Muscle layer of colon (tissue), 2 donors: ENCODE measurements around the gene EVC2.

Source experiments
- H3K27ac ChIP-seq: one replicate; pipeline ENCODE4 v1.7.0; 2013; ENCODE audit warnings: low read depth, mild to moderate bottlenecking, low read length, moderate library complexity
- H3K27me3 ChIP-seq, 2 donors: one replicate each; pipeline ENCODE4 v1.7.0; 2013; ENCODE audit warnings: low read length in 2 of 2, mild to moderate bottlenecking in 2 of 2; ENCODE audit not compliant: insufficient read depth in 2 of 2, control insufficient read depth in 1 of 2
- H3K36me3 ChIP-seq: one replicate; pipeline ENCODE4 v1.7.0; 2013; ENCODE audit warnings: mild to moderate bottlenecking, low read length; ENCODE audit not compliant: insufficient read depth
- H3K4me1 ChIP-seq: one replicate; pipeline ENCODE4 v1.7.0; 2013; ENCODE audit warnings: mild to moderate bottlenecking, low read length; ENCODE audit not compliant: insufficient read depth
- H3K4me3 ChIP-seq, 2 donors: one replicate each; pipeline ENCODE4 v1.7.0; 2013; ENCODE audit warnings: low read length in 2 of 2, low read depth in 1 of 2, mild to moderate bottlenecking in 1 of 2, moderate library complexity in 1 of 2
- H3K9ac ChIP-seq: one replicate; pipeline ENCODE4 v1.7.0; 2013; ENCODE audit warnings: low read length
- H3K9me3 ChIP-seq: one replicate; pipeline ENCODE4 v1.7.0; 2013; ENCODE audit warnings: mild to moderate bottlenecking, low read length
- donor health status: abdominal sarcoma.
- donor health status: Adenocarcinoma of cecum.

EVC2 gene

DNA sequence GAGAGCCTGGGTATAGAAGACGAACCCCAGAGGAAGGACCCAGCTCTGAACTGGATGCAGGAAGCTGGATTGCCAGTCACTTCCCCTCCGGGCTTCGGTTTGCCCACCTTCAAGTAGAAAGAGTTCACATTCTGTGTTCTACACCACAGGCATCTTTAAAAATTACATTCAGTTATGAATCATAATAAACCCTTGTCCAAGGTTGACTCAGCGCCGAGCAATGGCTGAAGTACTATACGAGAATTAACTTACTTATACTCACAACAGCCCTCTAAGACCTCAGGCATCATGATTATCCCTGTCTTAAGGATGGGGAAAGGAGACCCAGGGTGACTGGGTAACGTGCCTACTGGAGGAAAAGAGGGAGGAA is 72.5 kb downstream of the EVC2 start:
- Histone ChIP-seq H3K4me3 (no peak overlapping the region), H3K4me1 (no peaks in the 10 kb centered on the region), H3K27me3 (no peaks in the 10 kb centered on the region), H3K36me3 (peaks cover 19% of the 10 kb centered on the region), H3K9me3 (no peaks in the 10 kb centered on the region), H3K27ac (no peak overlapping the region), H3K9ac (no peak overlapping the region)

DNA sequence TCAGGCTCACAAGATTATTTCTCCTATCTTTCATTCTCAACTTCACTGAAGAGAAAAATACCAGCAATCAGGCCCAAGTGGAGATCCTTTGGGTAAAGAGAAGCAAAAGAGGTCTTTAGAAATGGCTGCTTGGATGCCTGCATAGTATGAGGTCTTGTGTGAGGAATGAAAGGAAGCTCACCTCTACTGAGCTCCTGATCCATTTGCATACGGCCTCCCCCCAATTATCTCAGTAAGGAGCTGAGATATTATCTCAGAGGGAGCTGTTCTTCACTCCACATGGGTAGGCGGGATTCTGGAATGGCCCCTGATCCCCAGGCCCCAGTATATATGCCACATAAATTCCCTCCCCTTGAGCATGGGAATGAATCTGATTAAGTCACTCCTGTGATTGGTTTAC is 75.8 kb downstream of the EVC2 start:
- no peaks in the 10 kb centered on the region for H3K9me3 ChIP-seq
- no peak overlapping the region for H3K27ac ChIP-seq
- H3K9ac ChIP-seq, result no peak overlapping the region
- H3K27me3 ChIP-seq, result no peaks in the 10 kb centered on the region
- no peak overlapping the region for H3K4me3 ChIP-seq
- H3K36me3 ChIP-seq, result peaks cover 7% of the 10 kb centered on the region
- H3K4me1 ChIP-seq, result no peaks in the 10 kb centered on the region

- no peaks in the 10 kb centered on the region for H3K27me3 ChIP-seq
- no peaks in the 10 kb centered on the region for H3K4me1 ChIP-seq
- no peak overlapping the region for H3K4me3 ChIP-seq
- no peak overlapping the region for H3K9ac ChIP-seq
- peaks cover 11% of the 10 kb centered on the region for H3K36me3 ChIP-seq
- no peaks in the 10 kb centered on the region for H3K9me3 ChIP-seq
- no peak overlapping the region for H3K27ac ChIP-seq
Observed at GRCh38 chr4:5632066-5632440, 76.3 kb downstream of the EVC2 start.

DNA sequence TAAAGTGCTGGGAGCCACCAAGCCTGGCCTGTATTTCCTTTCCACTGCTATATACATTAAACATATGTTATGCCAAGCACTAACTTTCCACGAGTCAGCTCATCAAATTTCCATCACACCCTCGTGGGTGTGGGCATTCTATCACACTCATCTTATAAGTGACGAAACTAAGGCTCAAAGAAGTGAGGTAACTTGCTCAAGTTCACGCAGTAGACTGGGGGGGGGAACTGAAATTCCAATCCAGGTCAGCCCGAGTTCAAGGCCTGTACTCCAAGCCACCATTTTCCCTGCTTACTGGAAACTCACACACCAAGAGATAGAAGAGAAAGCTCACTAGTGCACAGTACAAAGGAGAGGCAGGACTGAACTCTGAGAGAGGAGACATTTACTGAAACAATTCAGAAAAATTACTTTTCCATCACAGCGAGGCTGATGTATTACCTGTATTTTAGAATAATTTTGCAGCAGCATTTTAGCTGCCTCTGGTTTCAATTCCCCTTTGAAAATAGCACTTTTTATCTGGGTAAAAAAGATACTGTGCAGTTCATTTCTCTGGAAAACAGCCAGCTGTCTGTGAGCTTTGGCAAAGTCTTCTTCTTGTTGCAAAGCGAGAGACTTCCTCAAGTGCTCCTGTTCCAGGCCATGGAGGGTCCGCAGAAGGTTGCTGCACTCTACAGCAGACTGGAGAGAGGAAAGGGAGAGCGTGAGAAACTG is 76.8 kb downstream of the EVC2 start:
- H3K4me1 ChIP-seq, result no peaks in the 10 kb centered on the region
- H3K4me3 ChIP-seq, result no peak overlapping the region
- H3K36me3 ChIP-seq, result peaks cover 16% of the 10 kb centered on the region
- no peak overlapping the region for H3K9ac ChIP-seq
- no peak overlapping the region for H3K27ac ChIP-seq
- H3K27me3 ChIP-seq, result no peaks in the 10 kb centered on the region
- H3K9me3 ChIP-seq, result no peaks in the 10 kb centered on the region

DNA sequence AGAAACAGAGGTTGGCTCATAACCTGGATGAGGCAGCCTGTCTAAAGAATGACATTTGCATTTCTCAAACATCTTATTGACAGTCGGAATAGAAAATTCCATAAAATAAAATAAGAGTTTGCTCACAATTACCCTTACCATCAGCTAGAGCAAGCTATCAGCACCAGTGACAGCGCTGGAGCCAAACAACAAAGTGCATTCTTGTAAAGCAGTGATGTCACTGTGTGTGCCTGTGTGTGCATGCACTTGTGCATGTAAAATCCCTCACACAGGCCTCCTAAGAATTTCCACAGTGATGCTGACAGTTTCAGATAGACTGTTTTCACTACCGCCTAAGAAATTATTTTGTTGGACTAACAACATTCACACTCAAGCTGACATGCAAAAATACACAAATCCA is 77.6 kb downstream of the EVC2 start:
- no peaks in the 10 kb centered on the region for H3K27me3 ChIP-seq
- H3K9me3 ChIP-seq, result no peaks in the 10 kb centered on the region
- H3K36me3 ChIP-seq, result peaks cover 18% of the 10 kb centered on the region

DNA sequence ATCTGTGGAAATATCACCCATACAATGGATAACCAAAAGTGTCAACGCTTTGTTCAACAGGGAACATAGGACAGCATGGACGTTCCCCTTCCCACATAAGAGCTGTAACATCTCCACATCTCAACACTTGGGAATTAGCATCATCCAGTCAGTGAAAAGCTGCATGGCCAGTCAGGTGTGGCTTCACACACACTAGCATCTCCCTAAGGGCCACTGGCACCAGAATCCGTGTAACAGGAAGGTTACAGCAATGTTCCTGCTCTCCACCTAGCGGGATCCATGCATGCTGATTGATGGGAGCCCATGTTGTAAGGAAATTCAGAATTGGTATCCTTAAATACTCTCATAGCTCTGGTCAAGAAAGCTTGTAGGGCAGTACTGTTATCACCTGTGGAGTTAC is 78.8 kb downstream of the EVC2 start:
- no peak overlapping the region for H3K9ac ChIP-seq
- H3K36me3 ChIP-seq, result peaks cover 30% of the 10 kb centered on the region
- H3K4me1 ChIP-seq, result no peaks in the 10 kb centered on the region
- H3K27me3 ChIP-seq, result no peaks in the 10 kb centered on the region
- H3K9me3 ChIP-seq, result no peaks in the 10 kb centered on the region
- H3K27ac ChIP-seq, result no peak overlapping the region
- H3K4me3 ChIP-seq, result no peak overlapping the region

More for the DNA sequence above, 77.6 kb downstream of the EVC2 start:
- Histone ChIP-seq H3K4me3 (no peak overlapping the region), H3K9ac (no peak overlapping the region), H3K27ac (no peak overlapping the region), H3K4me1 (no peaks in the 10 kb centered on the region)

GRCh38 chr4:5626913-5627312 is 81.4 kb downstream of the EVC2 start:
- no peak overlapping the region for H3K4me3 ChIP-seq
- peaks cover 47% of the 10 kb centered on the region for H3K36me3 ChIP-seq
- no peaks in the 10 kb centered on the region for H3K4me1 ChIP-seq
- no peak overlapping the region for H3K27ac ChIP-seq
- no peak overlapping the region for H3K9ac ChIP-seq
- no peaks in the 10 kb centered on the region for H3K9me3 ChIP-seq
- H3K27me3 ChIP-seq, result no peaks in the 10 kb centered on the region

- H3K27me3 ChIP-seq, result no peaks in the 10 kb centered on the region
- H3K9ac ChIP-seq, result no peak overlapping the region
- peaks cover 67% of the 10 kb centered on the region for H3K36me3 ChIP-seq
- no peak overlapping the region for H3K27ac ChIP-seq
- no peaks in the 10 kb centered on the region for H3K9me3 ChIP-seq
- no peaks in the 10 kb centered on the region for H3K4me1 ChIP-seq
- H3K4me3 ChIP-seq, result no peak overlapping the region
Observed at GRCh38 chr4:5622596-5622995, 85.8 kb downstream of the EVC2 start.

- Histone ChIP-seq H3K36me3 (peaks cover 65% of the 10 kb centered on the region), H3K4me3 (no peak overlapping the region), H3K9me3 (no peaks in the 10 kb centered on the region)
Observed at GRCh38 chr4:5619913-5620625, 88.3 kb downstream of the EVC2 start.

DNA sequence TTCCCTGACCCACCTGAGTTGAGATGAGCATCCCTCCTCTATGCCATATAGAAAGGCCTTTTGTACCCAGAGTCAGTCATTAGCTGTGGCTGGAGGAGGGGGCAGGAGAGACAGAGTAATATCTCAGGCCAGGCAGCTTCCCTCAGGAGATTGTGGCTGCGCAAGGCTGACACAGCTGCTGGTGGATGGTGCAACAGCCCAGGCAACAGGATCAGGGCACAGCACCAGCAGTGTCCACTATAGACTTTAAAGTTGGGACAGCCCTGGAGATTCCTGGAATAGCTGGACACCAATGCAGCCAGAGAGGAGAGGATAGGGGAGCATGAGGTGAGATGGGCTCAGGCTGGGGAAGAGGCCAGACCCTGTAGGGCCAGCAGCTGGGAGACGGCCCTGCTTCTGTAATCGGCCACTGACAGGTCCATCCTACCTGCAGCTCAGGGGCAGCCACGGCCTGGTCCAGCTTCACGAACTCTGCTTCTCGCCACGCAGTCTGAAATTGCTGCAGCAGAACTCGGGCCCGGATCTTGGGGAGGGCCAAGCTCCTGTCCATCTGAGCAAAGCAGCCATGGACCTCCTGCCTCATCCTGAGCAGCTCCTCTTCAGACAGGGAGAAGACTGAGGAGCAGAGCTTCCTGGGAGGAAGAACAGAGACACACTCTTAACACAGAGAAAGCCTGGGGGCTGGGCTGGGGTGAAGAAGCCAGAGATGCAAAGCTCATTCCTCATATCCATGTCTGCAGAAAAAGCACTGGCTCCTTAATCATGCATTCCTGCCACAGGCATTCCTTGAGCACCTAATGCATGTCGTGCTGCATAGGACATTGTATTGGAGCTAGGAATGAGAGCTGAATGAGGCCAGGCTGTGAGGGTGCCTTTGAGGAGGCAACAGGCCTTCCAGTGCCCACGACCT is 90.1 kb downstream of the EVC2 start:
- H3K9me3 ChIP-seq, result no peaks in the 10 kb centered on the region
- no peak overlapping the region for H3K4me3 ChIP-seq
- H3K4me1 ChIP-seq, result no peaks in the 10 kb centered on the region
- no peaks in the 10 kb centered on the region for H3K27me3 ChIP-seq
- no peak overlapping the region for H3K9ac ChIP-seq
- H3K36me3 ChIP-seq, result peaks cover 56% of the 10 kb centered on the region
- no peak overlapping the region for H3K27ac ChIP-seq

More at GRCh38 chr4:5619913-5620625, 88.3 kb downstream of the EVC2 start:
- Histone ChIP-seq H3K9ac (no peak overlapping the region), H3K4me1 (no peaks in the 10 kb centered on the region), H3K27me3 (no peaks in the 10 kb centered on the region), H3K27ac (no peak overlapping the region)

DNA sequence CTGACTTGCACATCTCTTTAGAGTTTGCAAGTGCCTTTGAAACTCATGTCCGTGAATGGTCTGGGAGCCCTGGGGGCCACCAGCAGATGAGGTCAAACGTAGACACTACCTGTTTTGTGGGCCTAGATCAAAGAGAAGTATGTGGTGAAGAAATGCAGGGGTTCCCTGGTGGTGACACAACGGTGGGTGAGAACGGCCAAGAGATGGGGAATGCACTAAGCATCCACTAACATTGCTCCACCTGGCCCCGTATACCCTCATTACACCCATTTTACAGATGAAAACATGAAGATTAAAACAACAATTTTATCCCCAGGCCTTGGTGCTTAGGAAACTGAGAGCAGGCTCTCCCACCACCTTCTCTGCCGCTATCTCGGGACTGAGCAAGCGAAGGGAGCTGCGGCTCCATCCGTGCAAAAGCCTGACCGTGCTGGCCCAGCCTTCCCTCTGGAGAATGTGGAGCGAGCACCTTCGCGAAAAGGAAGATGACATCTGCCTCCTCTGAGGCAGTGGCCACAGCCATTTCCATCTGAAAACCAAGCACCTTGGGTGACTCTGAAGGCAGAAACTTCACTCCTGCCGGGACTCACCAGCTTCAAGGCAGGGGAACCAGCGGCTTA is 91.9 kb downstream of the EVC2 start:
- Histone ChIP-seq H3K4me1 (no peaks in the 10 kb centered on the region), H3K4me3 (no peak overlapping the region), H3K9ac (no peak overlapping the region), H3K36me3 (peaks cover 46% of the 10 kb centered on the region), H3K27ac (no peak overlapping the region), H3K9me3 (no peaks in the 10 kb centered on the region), H3K27me3 (no peaks in the 10 kb centered on the region)
